Fibroblast of the aortic adventitia (primary cell): ENCODE data around the gene MAST3. TPM values are rescaled to one million over a fixed set of nuclear protein-coding genes. Genes with fewer than 3 reads are reported as not detected.

Experiments
- DNase-seq: peaks from one replicate; pipeline ENCODE4 v3.0.0-alpha.2; 2010; ENCODE audit warnings: low read depth
- H3K4me3 ChIP-seq: 2 replicates; pipeline ENCODE4 v1.5.1; 2011; ENCODE audit warnings: low read depth, mild to moderate bottlenecking, control low read depth, low read length, moderate library complexity
- CTCF ChIP-seq: IDR thresholded peaks from 2 replicates; pipeline ENCODE4 v1.5.1; 2011; ENCODE audit warnings: mild to moderate bottlenecking, low read length, control low read depth, inconsistent platforms; ENCODE audit not compliant: insufficient read depth
- total RNA-seq: library from RNA; depleted of rRNA; stranded (reverse); fragments of >200 nt; gene quantifications from 2 replicates; pipeline ENCODE4 v1.2.3, GENCODE V29; 2012; ENCODE audit warnings: low replicate concordance

MAST3 gene
- total RNA-seq, 1 donor = 3.1 TPM

GRCh38 chr19:18058208-18059009 is 39.2 kb upstream of the MAST3 start:
- peak overlapping the region; percentile 28 for H3K4me3 ChIP-seq
- TF ChIP-seq CTCF = peak; percentile 88
- peak; percentile 72 for DNase-seq

GRCh38 chr19:18059297-18059696 is 38.3 kb upstream of the MAST3 start:
- DNase-seq = no peak
- no peak for TF ChIP-seq CTCF
- H3K4me3 ChIP-seq = no peak overlapping the region

- TF ChIP-seq CTCF = no peak
- DNase-seq = no peak
- H3K4me3 ChIP-seq = no peak overlapping the region
Measured at GRCh38 chr19:18059902-18060301, 37.7 kb upstream of the MAST3 start.

GRCh38 chr19:18060472-18060871 is 37.1 kb upstream of the MAST3 start:
- DNase-seq = no peak
- H3K4me3 ChIP-seq = no peak overlapping the region
- TF ChIP-seq CTCF = no peak

- DNase-seq = no peak
- no peak for TF ChIP-seq CTCF
- H3K4me3 ChIP-seq = no peak overlapping the region
Measured at GRCh38 chr19:18062028-18062427, 35.5 kb upstream of the MAST3 start.

- TF ChIP-seq CTCF = no peak
- H3K4me3 ChIP-seq = no peak overlapping the region
- no peak for DNase-seq
Measured at GRCh38 chr19:18063463-18063862, 34.1 kb upstream of the MAST3 start.

GRCh38 chr19:18065173-18065495 is 32.4 kb upstream of the MAST3 start:
- H3K4me3 ChIP-seq = no peak overlapping the region
- DNase-seq = no peak
- TF ChIP-seq CTCF = no peak
